ENCODE results near the gene PACS2. TPM values are rescaled to one million over a fixed set of nuclear protein-coding genes. Genes with fewer than 3 reads are reported as not detected.

PACS2 gene
- total RNA-seq, 1 experiment from 2014 or later, result 72.5 TPM

- H3K4ac ChIP-seq (ENCODE audit: low read depth, low read length), result no peak overlapping the region
- H3K27me3 ChIP-seq (ENCODE audit: insufficient read depth, low read length), result no peaks in the 10 kb centered on the region
- H2BK12ac ChIP-seq (ENCODE audit: insufficient read length, low read depth, low read length), result no peak overlapping the region
- Mint-ChIP-seq H3K27me3 (ENCODE audit: low read depth) (no peaks in the 10 kb centered on the region), H3K4me1 (peaks cover 2 to 6% of the 10 kb centered on the region in 2 experiments; a peak in 3 of 4 replicates), H3K9me3 (no peaks in the 10 kb centered on the region), H3K27ac (peak overlapping the region in 1 of 3 experiments; percentile 68; a peak in 1 of 7 replicates), H3K36me3 (ENCODE audit: insufficient read depth in 1 of 3, low read depth in 3 of 3) (peaks cover 12 to 36% (median 30%) of the 10 kb centered on the region in 3 experiments; a peak in 6 of 7 replicates), H3K4me3 (no peak overlapping the region)
- H3K4me2 ChIP-seq (ENCODE audit: insufficient read depth, insufficient read length, low read length), result no peak overlapping the region
- no peak overlapping the region for H2BK120ac ChIP-seq (ENCODE audit: low read depth, low read length, poor library complexity, severe bottlenecking)
- no peak overlapping the region for H3K56ac ChIP-seq (ENCODE audit: insufficient read length, low read depth, low read length)
- no peaks in the 10 kb centered on the region for H3K9me3 ChIP-seq (ENCODE audit: control insufficient read depth, low read depth, low read length)
- H2BK15ac ChIP-seq (ENCODE audit: low read depth, low read length), result no peak overlapping the region
- no peak overlapping the region for H3K9ac ChIP-seq (ENCODE audit: extremely low read depth, insufficient read length, low read length)
- H3K18ac ChIP-seq (ENCODE audit: insufficient read length, low read depth, low read length), result no peak overlapping the region
- no peak overlapping the region for H4K8ac ChIP-seq (replicated peaks; ENCODE audit: insufficient read length, low read depth, low read length)
- H2BK5ac ChIP-seq (ENCODE audit: insufficient read length, low read length), result no peak overlapping the region
- H4K20me1 ChIP-seq (ENCODE audit: control insufficient read depth, insufficient read depth, insufficient read length), result no peaks in the 10 kb centered on the region
- H3K23ac ChIP-seq (ENCODE audit: insufficient read length, low read depth, low read length), result no peak overlapping the region
- no CpG with 5 or more reads among the region's 11 CpGs for WGBS (ENCODE audit: extremely low coverage, insufficient read length, low lambda C conversion rate)
- TF ChIP-seq CTCF (conservative IDR thresholded peaks at IDR 0.05), result no peak
- H3K4me1 ChIP-seq (ENCODE audit: insufficient read depth, low read length), result no peaks in the 10 kb centered on the region
- no peak overlapping the region for H3K14ac ChIP-seq (ENCODE audit: insufficient read depth, low read length)
- H3K79me2 ChIP-seq (ENCODE audit: insufficient read depth, low read length), result peaks cover 18% of the 10 kb centered on the region; the same call in 1 of the 2 replicates
- no peak for DNase-seq
- H2BK20ac ChIP-seq (ENCODE audit: low read depth, low read length, poor library complexity, severe bottlenecking), result no peak overlapping the region
- H4K5ac ChIP-seq (ENCODE audit: insufficient read length, low read depth, low read length), result no peak overlapping the region
- H3K23me2 ChIP-seq (ENCODE audit: insufficient read length, low read depth, low read length, poor library complexity, severe bottlenecking), result no peaks in the 10 kb centered on the region
- no peak overlapping the region for H3T11ph ChIP-seq (ENCODE audit: low read length)
- no peak overlapping the region for H2AFZ ChIP-seq (ENCODE audit: low read length)
- H2AK5ac ChIP-seq (ENCODE audit: insufficient read length, low read length), result no peak overlapping the region
- H4K91ac ChIP-seq (ENCODE audit: insufficient read length, low read depth, low read length), result no peak overlapping the region
- H3K79me1 ChIP-seq (ENCODE audit: insufficient read depth, low read depth, low read length, poor library complexity, severe bottlenecking), result peaks cover 2% of the 10 kb centered on the region
- H3K27ac ChIP-seq (ENCODE audit: insufficient read length, low read depth, low read length), result no peak overlapping the region
These were observed 124.6 kb downstream of the PACS2 start for GRCh38 chr14:105439179-105439578.
